ENCODE data around the gene MAGI2. TPM values are rescaled to one million over a fixed set of nuclear protein-coding genes. Genes with fewer than 3 reads are reported as not detected.

Gene MAGI2
- total RNA-seq, 1 experiment from 2014 or later, result 0.52 TPM

- H3K36me3 Mint-ChIP-seq (ENCODE audit: insufficient read depth, unreplicated experiment), result no peaks in the 10 kb centered on the region
These were observed 913.6 kb downstream of the MAGI2 start for GRCh38 chr7:78539825-78540224.

GRCh38 chr7:78535655-78536054 is 917.8 kb downstream of the MAGI2 start:
- DNase-seq, result no peak
- no peak for TF ChIP-seq CTCF (IDR thresholded peaks at IDR 0.05; ENCODE audit: unreplicated experiment)
- H3K9me3 Mint-ChIP-seq (ENCODE audit: low read depth, unreplicated experiment), result peaks cover 2% of the 10 kb centered on the region
- no peak overlapping the region for H3K4me3 Mint-ChIP-seq (ENCODE audit: low read depth, unreplicated experiment)
- no peak overlapping the region for H3K27ac Mint-ChIP-seq (ENCODE audit: unreplicated experiment)
- BruUV-seq (replicated peaks), result no TSS peak
- H3K27me3 Mint-ChIP-seq (ENCODE audit: unreplicated experiment), result no peaks in the 10 kb centered on the region
- H3K4me1 Mint-ChIP-seq (ENCODE audit: low read depth, unreplicated experiment), result no peaks in the 10 kb centered on the region
- intact Hi-C loops (cut with micrococcal nuclease; ENCODE audit: unreplicated experiment), result no loop called here
- CTCF ChIA-PET, result no interaction called here
- H3K36me3 Mint-ChIP-seq (ENCODE audit: insufficient read depth, unreplicated experiment), result no peaks in the 10 kb centered on the region

More at GRCh38 chr7:78539825-78540224, 913.6 kb downstream of the MAGI2 start:
- no peaks in the 10 kb centered on the region for H3K27me3 Mint-ChIP-seq (ENCODE audit: unreplicated experiment)
- no peak for TF ChIP-seq CTCF (IDR thresholded peaks at IDR 0.05; ENCODE audit: unreplicated experiment)
- no peaks in the 10 kb centered on the region for H3K9me3 Mint-ChIP-seq (ENCODE audit: low read depth, unreplicated experiment)
- no peak for DNase-seq
- intact Hi-C loops (cut with micrococcal nuclease; ENCODE audit: unreplicated experiment), result no loop called here
- H3K4me1 Mint-ChIP-seq (ENCODE audit: low read depth, unreplicated experiment), result no peaks in the 10 kb centered on the region
- CTCF ChIA-PET, result no interaction called here
- no peak overlapping the region for H3K4me3 Mint-ChIP-seq (ENCODE audit: low read depth, unreplicated experiment)
- no TSS peak for BruUV-seq (replicated peaks)
- no peak overlapping the region for H3K27ac Mint-ChIP-seq (ENCODE audit: unreplicated experiment)

- Mint-ChIP-seq H3K27me3 (ENCODE audit: unreplicated experiment) (no peaks in the 10 kb centered on the region), H3K9me3 (ENCODE audit: low read depth, unreplicated experiment) (peaks cover 2% of the 10 kb centered on the region), H3K36me3 (ENCODE audit: insufficient read depth, unreplicated experiment) (no peaks in the 10 kb centered on the region), H3K4me3 (ENCODE audit: low read depth, unreplicated experiment) (no peak overlapping the region), H3K27ac (ENCODE audit: unreplicated experiment) (no peak overlapping the region), H3K4me1 (ENCODE audit: low read depth, unreplicated experiment) (no peaks in the 10 kb centered on the region)
- CTCF ChIA-PET, result no interaction called here
- no TSS peak for BruUV-seq (replicated peaks)
- DNase-seq, result no peak
- no peak for TF ChIP-seq CTCF (IDR thresholded peaks at IDR 0.05; ENCODE audit: unreplicated experiment)
- intact Hi-C loops (cut with micrococcal nuclease; ENCODE audit: unreplicated experiment), result no loop called here
These were observed 923.1 kb downstream of the MAGI2 start for GRCh38 chr7:78530351-78530750.

GRCh38 chr7:78529392-78529791 is 924.1 kb downstream of the MAGI2 start:
- no peak for TF ChIP-seq CTCF (IDR thresholded peaks at IDR 0.05; ENCODE audit: unreplicated experiment)
- DNase-seq, result no peak
- BruUV-seq (replicated peaks), result no TSS peak
- H3K27ac Mint-ChIP-seq (ENCODE audit: unreplicated experiment), result no peak overlapping the region
- intact Hi-C loops (cut with micrococcal nuclease; ENCODE audit: unreplicated experiment), result no loop called here
- H3K4me1 Mint-ChIP-seq (ENCODE audit: low read depth, unreplicated experiment), result no peaks in the 10 kb centered on the region
- peaks cover 2% of the 10 kb centered on the region for H3K9me3 Mint-ChIP-seq (ENCODE audit: low read depth, unreplicated experiment)
- no peaks in the 10 kb centered on the region for H3K27me3 Mint-ChIP-seq (ENCODE audit: unreplicated experiment)
- H3K4me3 Mint-ChIP-seq (ENCODE audit: low read depth, unreplicated experiment), result no peak overlapping the region
- CTCF ChIA-PET, result no interaction called here
- H3K36me3 Mint-ChIP-seq (ENCODE audit: insufficient read depth, unreplicated experiment), result no peaks in the 10 kb centered on the region
